Measurements from ENCODE around the gene MUC5AC. TPM values are rescaled to one million over a fixed set of nuclear protein-coding genes. Genes with fewer than 3 reads are reported as not detected.
"Not testable (repeated sequence)": the region's sequence is repeated elsewhere in the genome, so short reads cannot be mapped to it uniquely, and the experiment has no call there.

The MUC5AC gene
- total and polyA plus RNA-seq, 8 donors: 0.04 to 0.75 (median 0.37) TPM; not detected in 1

- Histone ChIP-seq H3K27ac (no peak overlapping the region), H3K4me3 (no peak overlapping the region), H3K4me1 (no peaks in the 10 kb centered on the region), H3K36me3 (no peaks in the 10 kb centered on the region), H3K27me3 (no peaks in the 10 kb centered on the region), H3K9me3 (peaks cover 0 to 5% of the 10 kb centered on the region in 2 donors)
- no peak for TF ChIP-seq CTCF (IDR thresholded peaks at IDR 0.05)
- ATAC-seq (no peak), DNase-seq (peak in 1 of 4 donors; percentile 56)
- intact Hi-C loops (cut with DNase I): no loop called here
Measured at GRCh38 chr11:1171985-1172728, 14.4 kb downstream of the MUC5AC start.

- intact Hi-C loops (cut with DNase I): no loop called here
- H3K9me3 ChIP-seq: peaks cover 0 to 5% of the 10 kb centered on the region in 2 donors
- no peak overlapping the region for H3K27ac ChIP-seq
- H3K4me1 ChIP-seq: no peaks in the 10 kb centered on the region
- DNase-seq: peak in 1 of 4 donors; percentile 7
- TF ChIP-seq CTCF (IDR thresholded peaks at IDR 0.05): no peak
- no peak for ATAC-seq
- no peaks in the 10 kb centered on the region for H3K36me3 ChIP-seq
- no peak overlapping the region for H3K4me3 ChIP-seq
- H3K27me3 ChIP-seq: no peaks in the 10 kb centered on the region
Measured at GRCh38 chr11:1172729-1173117, 15.0 kb downstream of the MUC5AC start.

- H3K4me1 ChIP-seq: not testable (repeated sequence)
Measured at GRCh38 chr11:1173396-1173795, 15.6 kb downstream of the MUC5AC start.

GRCh38 chr11:1174441-1175370 lies 17.0 kb downstream of the MUC5AC start:
- DNase-seq (peak in 1 of 4 donors; percentile 68), ATAC-seq (no peak)
- TF ChIP-seq CTCF (IDR thresholded peaks at IDR 0.05): no peak
- peaks cover 0 to 13% of the 10 kb centered on the region in 2 donors for H3K27me3 ChIP-seq
- no peaks in the 10 kb centered on the region for H3K9me3 ChIP-seq
- H3K4me1 ChIP-seq: no peaks in the 10 kb centered on the region
- intact Hi-C loops (cut with DNase I): no loop called here
- H3K36me3 ChIP-seq: no peaks in the 10 kb centered on the region
- no peak overlapping the region for H3K4me3 ChIP-seq
- no peak overlapping the region for H3K27ac ChIP-seq

More at GRCh38 chr11:1173396-1173795, 15.6 kb downstream of the MUC5AC start:
- H3K27ac ChIP-seq; H3K36me3 ChIP-seq; H3K27me3 ChIP-seq; H3K4me3 ChIP-seq; DNase-seq; H3K9me3 ChIP-seq; ATAC-seq; intact Hi-C loops (cut with DNase I): not testable (repeated sequence)

GRCh38 chr11:1175461-1176223 lies 17.9 kb downstream of the MUC5AC start:
- intact Hi-C loops (cut with DNase I): no loop called here

More at GRCh38 chr11:1175461-1176223, 17.9 kb downstream of the MUC5AC start:
- Histone ChIP-seq H3K27ac (no peak overlapping the region), H3K4me1 (no peaks in the 10 kb centered on the region), H3K9me3 (no peaks in the 10 kb centered on the region), H3K36me3 (no peaks in the 10 kb centered on the region), H3K4me3 (no peak overlapping the region), H3K27me3 (peaks cover 0 to 23% of the 10 kb centered on the region in 2 donors)
- TF ChIP-seq CTCF (IDR thresholded peaks at IDR 0.05): no peak
- DNase-seq (peak in 1 of 4 donors; percentile 39), ATAC-seq (no peak)
